ENCODE measurements around the gene SOAT2. TPM values are rescaled to one million over a fixed set of nuclear protein-coding genes. Genes with fewer than 3 reads are reported as not detected.

Gene SOAT2
- total RNA-seq, 2 experiments from 2014 or later: 1.1 to 1.5 TPM

GRCh38 chr12:53060721-53061276, 42.5 kb upstream of the SOAT2 start:
- Mint-ChIP-seq H3K4me1 (ENCODE audit: low read depth) (peaks cover under 1% of the 10 kb centered on the region), H3K4me3 (no peak overlapping the region), H3K27me3 (no peaks in the 10 kb centered on the region), H3K9me3 (no peaks in the 10 kb centered on the region), H3K36me3 (peaks cover 6% of the 10 kb centered on the region), H3K27ac (no peak overlapping the region)
- POLR2A ChIA-PET: interaction anchor here (1.1 to 3.0 kb wide), 2 partner anchors 9 to 38 kb away, joined by 3 to 10 read pairs; partner anchors contain the start of gene IGFBP6
- DNase-seq: no peak
- CTCF ChIA-PET: interaction anchor here (1.4 to 11.6 kb wide), 2 partner anchors 19 to 40 kb away, joined by 6 to 348 read pairs; partner anchors contain the start of genes IGFBP6, SOAT2 and SPRYD3
- intact Hi-C loops (cut with micrococcal nuclease): no loop called here

GRCh38 chr12:53061404-53062010, 41.8 kb upstream of the SOAT2 start:
- Mint-ChIP-seq H3K36me3 (peaks cover 9% of the 10 kb centered on the region), H3K27ac (peak overlapping the region; percentile 49), H3K27me3 (no peaks in the 10 kb centered on the region), H3K4me3 (no peak overlapping the region), H3K9me3 (no peaks in the 10 kb centered on the region), H3K4me1 (ENCODE audit: low read depth) (peaks cover 7% of the 10 kb centered on the region)
- DNase-seq: no peak
- intact Hi-C loops (cut with micrococcal nuclease): no loop called here
- ChIA-PET CTCF (interaction anchor here (1.0 to 11.6 kb wide), 3 partner anchors 14 to 39 kb away, joined by 4 to 348 read pairs (median 6); partner anchors contain the start of genes IGFBP6, SOAT2 and SPRYD3), POLR2A (interaction anchor here (1.2 to 3.0 kb wide), 2 partner anchors 18 to 37 kb away, joined by 5 to 10 read pairs; partner anchors contain the start of genes IGFBP6 and SPRYD3)

- intact Hi-C loops (cut with micrococcal nuclease): no loop called here
- Mint-ChIP-seq H3K4me3 (no peak overlapping the region), H3K4me1 (ENCODE audit: low read depth) (peaks cover 8% of the 10 kb centered on the region), H3K27ac (no peak overlapping the region), H3K36me3 (peaks cover 11% of the 10 kb centered on the region), H3K9me3 (no peaks in the 10 kb centered on the region), H3K27me3 (no peaks in the 10 kb centered on the region)
- POLR2A ChIA-PET: interaction anchor here (1.2 to 3.0 kb wide), 2 partner anchors 17 to 36 kb away, joined by 5 to 10 read pairs; partner anchors contain the start of genes IGFBP6 and SPRYD3
- DNase-seq: no peak
- CTCF ChIA-PET: interaction anchor here (0.8 to 11.6 kb wide), 5 partner anchors 8 to 39 kb away, joined by 4 to 348 read pairs (median 4); partner anchors contain the start of genes IGFBP6, SOAT2 and SPRYD3
Measured at GRCh38 chr12:53062011-53062961, 41.0 kb upstream of the SOAT2 start.

GRCh38 chr12:53062977-53063707, 40.1 kb upstream of the SOAT2 start:
- peaks cover 11% of the 10 kb centered on the region for H3K36me3 Mint-ChIP-seq
- H3K27me3 Mint-ChIP-seq: no peaks in the 10 kb centered on the region
- ChIA-PET POLR2A (interaction anchor here (0.9 to 3.0 kb wide), 4 partner anchors 8 to 36 kb away, joined by 3 to 10 read pairs (median 4); partner anchors contain the start of genes IGFBP6 and SPRYD3), CTCF (interaction anchor here (0.8 to 11.6 kb wide), 4 partner anchors 9 to 38 kb away, joined by 4 to 348 read pairs (median 63); partner anchors contain the start of genes IGFBP6, SOAT2 and SPRYD3)
- intact Hi-C loops (cut with micrococcal nuclease): no loop called here
- peaks cover 8% of the 10 kb centered on the region for H3K4me1 Mint-ChIP-seq (ENCODE audit: low read depth)
- peak overlapping the region; percentile 23 for H3K27ac Mint-ChIP-seq
- DNase-seq: no peak
- H3K4me3 Mint-ChIP-seq: no peak overlapping the region
- H3K9me3 Mint-ChIP-seq: no peaks in the 10 kb centered on the region

GRCh38 chr12:53063708-53064612, 39.3 kb upstream of the SOAT2 start:
- Mint-ChIP-seq H3K27me3 (no peaks in the 10 kb centered on the region), H3K27ac (no peak overlapping the region), H3K4me1 (ENCODE audit: low read depth) (peaks cover 8% of the 10 kb centered on the region), H3K4me3 (no peak overlapping the region), H3K9me3 (no peaks in the 10 kb centered on the region), H3K36me3 (peaks cover 11% of the 10 kb centered on the region)
- POLR2A ChIA-PET: interaction anchor here (0.9 to 4.0 kb wide), 5 partner anchors 9 to 35 kb away, joined by 3 to 30 read pairs (median 5); partner anchors contain the start of genes IGFBP6 and SPRYD3
- CTCF ChIA-PET: interaction anchor here (1.1 to 11.6 kb wide), 9 partner anchors 10 to 227 kb away, joined by 4 to 348 read pairs (median 26); partner anchors contain the start of genes CSAD, IGFBP6, SOAT2 and SPRYD3
- DNase-seq: no peak
- intact Hi-C loops (cut with micrococcal nuclease): no loop called here

- no peak overlapping the region for H3K4me3 Mint-ChIP-seq
- H3K36me3 Mint-ChIP-seq: peaks cover 11% of the 10 kb centered on the region
- H3K27ac Mint-ChIP-seq: no peak overlapping the region
- intact Hi-C loops (cut with micrococcal nuclease): no loop called here
- DNase-seq: no peak
- CTCF ChIA-PET: interaction anchor here (0.8 to 11.6 kb wide), 24 partner anchors 7 to 436 kb away, joined by 3 to 348 read pairs (median 7); partner anchors contain the start of genes AAAS, CSAD, IGFBP6 and PFDN5
- no peaks in the 10 kb centered on the region for H3K27me3 Mint-ChIP-seq
- peaks cover 8% of the 10 kb centered on the region for H3K4me1 Mint-ChIP-seq (ENCODE audit: low read depth)
- POLR2A ChIA-PET: interaction anchor here (4.0 kb wide), 1 partner anchor 34 kb away, joined by 30 read pairs; the partner anchor contains the start of gene IGFBP6
- no peaks in the 10 kb centered on the region for H3K9me3 Mint-ChIP-seq
Measured at GRCh38 chr12:53064613-53065436, 38.5 kb upstream of the SOAT2 start.

- Mint-ChIP-seq H3K27ac (no peak overlapping the region), H3K9me3 (no peaks in the 10 kb centered on the region), H3K36me3 (peaks cover 11% of the 10 kb centered on the region), H3K4me1 (ENCODE audit: low read depth) (peaks cover 8% of the 10 kb centered on the region), H3K4me3 (no peak overlapping the region), H3K27me3 (no peaks in the 10 kb centered on the region)
- intact Hi-C loops (cut with micrococcal nuclease): no loop called here
- no peak for DNase-seq
- POLR2A ChIA-PET: interaction anchor here (1.1 to 4.0 kb wide), 2 partner anchors 33 to 37 kb away, joined by 10 to 30 read pairs; partner anchors contain the start of genes IGFBP6 and SOAT2
- CTCF ChIA-PET: interaction anchor here (0.6 to 11.6 kb wide), 40 partner anchors 8 to 591 kb away, joined by 3 to 348 read pairs (median 5); partner anchors contain the start of genes AAAS, CSAD, IGFBP6 and PFDN5
Measured at GRCh38 chr12:53065470-53065869, 37.8 kb upstream of the SOAT2 start.

GRCh38 chr12:53065975-53066931, 37.0 kb upstream of the SOAT2 start:
- H3K27me3 Mint-ChIP-seq: no peaks in the 10 kb centered on the region
- intact Hi-C loops (cut with micrococcal nuclease): loop anchor here (1.0 kb wide), 2 partner anchors 33 to 124 kb away; no protein-coding TSS in a partner anchor
- peaks cover 8% of the 10 kb centered on the region for H3K4me1 Mint-ChIP-seq (ENCODE audit: low read depth)
- no peak overlapping the region for H3K4me3 Mint-ChIP-seq
- no peak overlapping the region for H3K27ac Mint-ChIP-seq
- ChIA-PET CTCF (interaction anchor here (0.6 to 11.6 kb wide), 46 partner anchors 9 to 590 kb away, joined by 3 to 348 read pairs (median 4); partner anchors contain the start of genes AAAS, CSAD, IGFBP6 and PFDN5), POLR2A (interaction anchor here (0.6 to 4.0 kb wide), 4 partner anchors 13 to 148 kb away, joined by 3 to 30 read pairs (median 7); partner anchors contain the start of genes IGFBP6, SOAT2 and SPRYD3)
- H3K36me3 Mint-ChIP-seq: peaks cover 11% of the 10 kb centered on the region
- peak; percentile 76 for DNase-seq
- no peaks in the 10 kb centered on the region for H3K9me3 Mint-ChIP-seq
